Suprapubic skin (tissue), 4 donors: ENCODE measurements around the gene MT1A. TPM values are rescaled to one million over a fixed set of nuclear protein-coding genes. Genes with fewer than 3 reads are reported as not detected.

Experiments used
- DNase-seq, 2 donors: peaks; one replicate each; pipeline ENCODE4 v3.0.0-alpha.2; 2019; ENCODE audit warnings: low spot score in 2 of 2
- H3K27ac ChIP-seq: fragments of 200-600 bp; sonication (generic); one replicate; pipeline ENCODE4 v1.5.1; 2019
- H3K27me3 ChIP-seq: fragments of 200-600 bp; sonication (generic); one replicate; pipeline ENCODE4 v1.5.1; 2019
- H3K36me3 ChIP-seq: fragments of 200-600 bp; sonication (generic); one replicate; pipeline ENCODE4 v1.5.1; 2019
- H3K4me1 ChIP-seq: fragments of 200-600 bp; sonication (generic); one replicate; pipeline ENCODE4 v1.5.1; 2019
- H3K4me3 ChIP-seq: fragments of 200-600 bp; sonication (generic); one replicate; pipeline ENCODE4 v1.5.1; 2019; ENCODE audit warnings: mild to moderate bottlenecking
- H3K9me3 ChIP-seq: fragments of 200-600 bp; sonication (generic); one replicate; pipeline ENCODE4 v1.5.1; 2019
- CTCF ChIP-seq, 2 donors: fragments of 200-600 bp in 1 of 2; fragments of 450-650 bp in 1 of 2; sonication (generic) in 1 of 2; IDR thresholded peaks; one replicate each; pipeline ENCODE4 v1.5.1; 2016 to 2019; ENCODE audit warnings: antibody characterized with exemption in 2 of 2, mild to moderate bottlenecking in 1 of 2, moderate library complexity in 1 of 2
- EP300 ChIP-seq: sonication (generic); formaldehyde crosslinking; IDR thresholded peaks from one replicate; pipeline ENCODE4 v1.6.1; 2017; ENCODE audit warnings: antibody characterized with exemption
- POLR2A ChIP-seq, 2 donors: fragments of 450-650 bp; IDR thresholded peaks; one replicate each; pipeline ENCODE4 v1.6.1; 2017; ENCODE audit warnings: antibody characterized with exemption in 2 of 2, mild to moderate bottlenecking in 2 of 2, moderate library complexity in 2 of 2
- POLR2AphosphoS5 ChIP-seq, 3 donors: sonication (generic); formaldehyde crosslinking; IDR thresholded peaks; one replicate each; pipeline ENCODE4 v1.6.1; 2017; ENCODE audit warnings: antibody characterized with exemption in 3 of 3
- WGBS: methylation state at CpG from one replicate; pipeline ENCODE4 v1.1.5; 2018; 5-methylcytosine and 5-hydroxymethylcytosine counted together
- total RNA-seq, 4 donors: library from RNA; depleted of rRNA; stranded (reverse); fragments of >200 nt; gene quantifications; one replicate each; pipeline ENCODE4 v1.1.0, GENCODE V29; 2016

MT1A gene
- total RNA-seq, 4 donors from 2014 or later, result 5.2 to 93.7 (median 29.4) TPM

GRCh38 chr16:56629531-56629930, 8.9 kb upstream of the MT1A start:
- 100% methylated on average over 1 of the region's 3 CpGs for WGBS
- H3K36me3 ChIP-seq, result no peaks in the 10 kb centered on the region
- no peak overlapping the region for H3K27ac ChIP-seq
- H3K9me3 ChIP-seq, result no peaks in the 10 kb centered on the region
- H3K4me1 ChIP-seq, result peaks cover 47% of the 10 kb centered on the region
- H3K27me3 ChIP-seq, result peaks cover 2% of the 10 kb centered on the region
- H3K4me3 ChIP-seq, result no peak overlapping the region
- TF ChIP-seq POLR2A (IDR thresholded peaks at IDR 0.05) (no peak), POLR2AphosphoS5 (IDR thresholded peaks at IDR 0.05) (no peak), CTCF (IDR thresholded peaks at IDR 0.05) (no peak), EP300 (no peak)
- DNase-seq, result no peak

- H3K27ac ChIP-seq, result no peak overlapping the region
- no peaks in the 10 kb centered on the region for H3K9me3 ChIP-seq
- TF ChIP-seq EP300 (no peak), POLR2AphosphoS5 (IDR thresholded peaks at IDR 0.05) (no peak), CTCF (IDR thresholded peaks at IDR 0.05) (no peak), POLR2A (IDR thresholded peaks at IDR 0.05) (no peak)
- 81% methylated on average over 3 of the region's 3 CpGs for WGBS
- no peaks in the 10 kb centered on the region for H3K36me3 ChIP-seq
- H3K27me3 ChIP-seq, result peaks cover 8% of the 10 kb centered on the region
- no peak for DNase-seq
- H3K4me3 ChIP-seq, result no peak overlapping the region
- H3K4me1 ChIP-seq, result peaks cover 44% of the 10 kb centered on the region
Observed at GRCh38 chr16:56630134-56630533, 8.3 kb upstream of the MT1A start.

GRCh38 chr16:56631197-56631596, 7.3 kb upstream of the MT1A start:
- WGBS, result 91% methylated on average over 10 of the region's 10 CpGs
- DNase-seq, result no peak
- peaks cover 43% of the 10 kb centered on the region for H3K4me1 ChIP-seq
- TF ChIP-seq EP300, result no peak
- TF ChIP-seq CTCF (IDR thresholded peaks at IDR 0.05), result no peak
- no peak for TF ChIP-seq POLR2AphosphoS5 (IDR thresholded peaks at IDR 0.05)
- TF ChIP-seq POLR2A (IDR thresholded peaks at IDR 0.05), result no peak
- H3K9me3 ChIP-seq, result no peaks in the 10 kb centered on the region
- H3K27ac ChIP-seq, result peak overlapping the region; percentile 82
- H3K27me3 ChIP-seq, result peaks cover 17% of the 10 kb centered on the region
- H3K36me3 ChIP-seq, result no peaks in the 10 kb centered on the region
- H3K4me3 ChIP-seq, result peak overlapping the region; percentile 48

- H3K27ac ChIP-seq, result peak overlapping the region; percentile 82
- no peak for TF ChIP-seq CTCF (IDR thresholded peaks at IDR 0.05)
- no peak for TF ChIP-seq POLR2A (IDR thresholded peaks at IDR 0.05)
- TF ChIP-seq EP300, result no peak
- H3K36me3 ChIP-seq, result no peaks in the 10 kb centered on the region
- peak overlapping the region; percentile 48 for H3K4me3 ChIP-seq
- WGBS, result 61% methylated on average over 13 of the region's 14 CpGs
- no peak for DNase-seq
- peaks cover 17% of the 10 kb centered on the region for H3K27me3 ChIP-seq
- peaks cover 37% of the 10 kb centered on the region for H3K4me1 ChIP-seq
- H3K9me3 ChIP-seq, result no peaks in the 10 kb centered on the region
Observed at GRCh38 chr16:56631832-56632155, 6.7 kb upstream of the MT1A start.

GRCh38 chr16:56632156-56632847, 6.2 kb upstream of the MT1A start, which contains the start of gene MT1M:
Gene MT1M, plus strand, starts transcription at chr16:56632659. Its CDS starts 73 bp downstream, at chr16:56632732.
- Histone ChIP-seq H3K9me3 (no peaks in the 10 kb centered on the region), H3K36me3 (no peaks in the 10 kb centered on the region), H3K4me1 (peaks cover 34% of the 10 kb centered on the region), H3K4me3 (peak within 1 kb of the TSS; percentile 48), H3K27ac (peak within 1 kb of the TSS; percentile 82), H3K27me3 (peaks cover 17% of the 10 kb centered on the region)
- peak; percentile 43 to 92 (median 77) for TF ChIP-seq POLR2AphosphoS5 (IDR thresholded peaks at IDR 0.05)
- no peak for TF ChIP-seq EP300
- TF ChIP-seq CTCF (IDR thresholded peaks at IDR 0.05), result no peak
- peak; percentile 43 to 86 for TF ChIP-seq POLR2A (IDR thresholded peaks at IDR 0.05)
- 15% methylated on average over 27 of the region's 61 CpGs for WGBS
- DNase-seq, result peak in 1 of 2 donors; percentile 86
